Breast epithelium (tissue), 3 donors: Measurements from ENCODE around the gene ZNF491.

Source experiments
- CTCF ChIP-seq, 3 donors: fragments of 450-650 bp; IDR thresholded peaks; one replicate each; pipeline ENCODE4 v1.5.1; 2016 to 2017; ENCODE audit warnings: antibody characterized with exemption in 3 of 3, mild to moderate bottlenecking in 3 of 3, moderate library complexity in 3 of 3
- POLR2A ChIP-seq: fragments of 450-650 bp; IDR thresholded peaks from one replicate; pipeline ENCODE4 v1.6.1; 2016; ENCODE audit warnings: antibody characterized with exemption, mild to moderate bottlenecking, moderate library complexity
- POLR2AphosphoS5 ChIP-seq, 3 donors: sonication (generic); formaldehyde crosslinking; IDR thresholded peaks; one replicate each; pipeline ENCODE4 v1.6.1; 2017; ENCODE audit warnings: antibody characterized with exemption in 3 of 3

- TF ChIP-seq CTCF (IDR thresholded peaks at IDR 0.05) (no peak), POLR2A (no peak), POLR2AphosphoS5 (IDR thresholded peaks at IDR 0.05) (no peak)
Observed at GRCh38 chr19:11759805-11760204, 38.5 kb upstream of the ZNF491 start.
